Heart right ventricle (tissue), 16 donors: ENCODE measurements around the gene NHSL2. TPM values are rescaled to one million over a fixed set of nuclear protein-coding genes. Genes with fewer than 3 reads are reported as not detected.

Experiments used
- ATAC-seq, 8 donors: fragments of 200-7000 bp; cut with Tn5 transposase; one replicate each; pipeline ENCODE4 v1.9.1; 2020; ENCODE audit warnings: mild to moderate bottlenecking in 8 of 8, moderate library complexity in 8 of 8, moderate number of reproducible peaks in 1 of 8
- DNase-seq, 2 donors: peaks; one replicate each; pipeline ENCODE4 v3.0.0-alpha.2; 2020
- H3K27ac ChIP-seq, 10 donors: fragments of 200-600 bp; sonication (generic) in 2 of 10; one replicate each; pipeline versions ENCODE4 v1.5.0 to v1.8.0; 2020 to 2022; ENCODE audit warnings: mild to moderate bottlenecking in 3 of 10
- H3K27me3 ChIP-seq, 7 donors: fragments of 200-600 bp; one replicate each; pipeline ENCODE4 v1.8.0; 2021 to 2022; ENCODE audit warnings: mild to moderate bottlenecking in 2 of 7
- H3K36me3 ChIP-seq, 9 donors: fragments of 200-600 bp; sonication (generic) in 1 of 9; one replicate each; pipeline versions ENCODE4 v1.5.0 to v1.8.0; 2020 to 2022; ENCODE audit warnings: mild to moderate bottlenecking in 2 of 9
- H3K4me1 ChIP-seq, 9 donors: fragments of 200-600 bp; sonication (generic) in 1 of 9; one replicate each; pipeline versions ENCODE4 v1.5.0 to v1.8.0; 2020 to 2022; ENCODE audit warnings: mild to moderate bottlenecking in 4 of 9
- H3K4me3 ChIP-seq, 10 donors: fragments of 200-600 bp; sonication (generic) in 2 of 10; one replicate each; pipeline versions ENCODE4 v1.5.0 to v1.8.0; 2020 to 2022; ENCODE audit warnings: mild to moderate bottlenecking in 7 of 10, moderate library complexity in 2 of 10
- H3K9me3 ChIP-seq, 11 donors: fragments of 200-600 bp in 10 of 11; sonication (generic) in 2 of 11; one replicate each; pipeline versions ENCODE4 v1.5.0 to v1.8.0; 2013 to 2022; ENCODE audit warnings: mild to moderate bottlenecking in 2 of 11, control low read depth in 1 of 11, moderate library complexity in 1 of 11
- WGBS, 2 donors: extraction: QIAGEN DNeasy Blood & Tissue Kit; methylation state at CpG; one replicate each; pipeline ENCODE4 v1.1.7; 2013; ENCODE audit warnings: inconsistent platforms in 1 of 2; 5-methylcytosine and 5-hydroxymethylcytosine counted together
- intact Hi-C, 10 donors: fragments of 100-400 bp; cut with DNase I; formaldehyde crosslinking; loops; one replicate each; pipeline versions ENCODE4 v1.11.1 to v1.14.2; 2022
- polyA plus RNA-seq, 2 donors: library from polyadenylated mRNA; stranded (reverse); fragments of 200-250 nt; gene quantifications; one replicate each; pipeline ENCODE4 v1.2.3, GENCODE V29; 2013
- total RNA-seq, 10 donors: library from RNA; stranded (reverse); fragmentation: NEBNext Ultra II Directional in 3 of 10; extraction: Animal tissue kit (Norgen Biotek cat#: 25700) in 3 of 10; gene quantifications; one replicate each; pipeline versions ENCODE4 v1.2.1 to v1.2.4, GENCODE V29; 2021 to 2023
- TF ChIP-seq, protein P1 (sequence below), 9 donors: fragments of 200-600 bp; sonication (generic) in 2 of 9; IDR thresholded peaks; one replicate each; pipeline versions ENCODE4 v1.5.0 to v1.8.0; 2021 to 2022; ENCODE audit warnings: antibody characterized with exemption in 9 of 9, mild to moderate bottlenecking in 5 of 9, moderate library complexity in 1 of 9
- donor health status: Arrhythmogenic right ventricular cardiomyopathy.
- donor health status: ischemic (EF 13 %, LVEDD 7.1; RV severe dilation, severe dysfunction).
- donor health status: healthy with polysubstance abuse.
- donor health status: DM: no; HTN: yes; CAD: no.
- donor health status: DM: no; HTN: no; CAD: no.
- donor health status: ischemic (EF 25% LVEDD 6.9; RV normal size, moderate dysfunction).
- donor health status: ischemic (EF 25% LVEDD 5.7; RV mildly dilated, moderate dysfunction).
- donor health status: healthy.
- donor health status: DM: yes; HTN: yes; CAD: no.
- donor health status: Ischemic cardiomyopathy.
- donor health status: ischemic (EF 35%, LVEDD 5.7; RV mildly dilated, moderate dysfunction).
- donor health status: nonischemic (EF 11% LVEDD 7.7; RV severe dilation, severe dysfunction).
- donor health status: DM: yes; HTN: yes; CAD: no.
- donor health status: PGD.
- donor health status: ischemic (EF 29% LVEDD 5.4; RV normal size, mild dysfunction).
- donor health status: nonischemic (EF 23%, LVEDD 6.1; RV moderate dilation, normal function).

NHSL2 gene
- total and polyA plus RNA-seq, 12 donors, result 0.86 to 8.4 (median 6.2) TPM

DNA sequence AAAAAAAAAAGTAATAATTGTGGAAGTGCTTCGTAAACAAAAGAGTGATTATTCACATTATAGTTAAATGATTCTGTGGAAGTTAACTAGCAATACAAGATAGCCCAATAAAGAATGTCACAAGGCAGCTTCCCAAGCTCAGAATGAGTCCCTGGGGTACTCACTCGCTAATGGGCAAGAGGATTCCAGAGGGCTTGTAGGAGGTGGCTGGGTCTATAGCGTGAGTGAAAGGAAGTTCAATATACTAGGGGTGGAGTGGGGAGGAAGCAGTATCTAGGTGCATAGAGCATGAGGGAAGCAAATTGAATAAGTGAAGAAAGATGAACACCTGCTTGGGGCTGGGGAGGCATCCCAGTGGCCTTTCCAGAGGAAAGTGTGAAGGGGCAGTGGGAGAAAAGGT is 178.6 kb downstream of the NHSL2 start:
- no peaks in the 10 kb centered on the region for H3K36me3 ChIP-seq
- 72 to 76% methylated on average over 3 of the region's 3 CpGs for WGBS, 2 donors

DNA sequence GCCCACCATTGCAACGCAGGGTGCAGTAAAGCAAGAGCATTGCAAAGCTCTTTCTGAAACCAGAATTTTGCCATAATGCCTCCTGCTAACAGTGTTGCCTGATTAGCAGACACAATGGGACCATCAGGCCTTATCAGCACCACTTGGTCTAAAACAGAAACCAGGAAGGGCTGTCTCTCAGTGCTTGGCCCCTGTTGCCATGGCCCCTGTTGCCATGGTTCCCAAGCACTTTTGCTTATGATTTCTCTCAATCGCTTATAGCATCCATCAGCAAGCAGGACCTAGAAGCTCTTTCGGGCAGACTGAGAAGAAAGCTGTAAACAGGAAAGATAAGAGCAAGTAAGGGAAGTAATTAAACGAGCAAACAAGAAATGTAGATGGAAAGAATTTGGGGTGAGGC is 184.2 kb downstream of the NHSL2 start:
- WGBS, 2 donors, result 24 to 25% methylated on average over 4 of the region's 4 CpGs
- Histone ChIP-seq H3K9me3 (peaks cover 0 to 3% (median 0%) of the 10 kb centered on the region in 11 donors), H3K4me3 (no peak overlapping the region), H3K4me1 (peaks cover 0 to 33% (median 10%) of the 10 kb centered on the region in 9 donors), H3K27ac (peak overlapping the region in 3 of 10 donors; percentile 19 to 43 (median 40)), H3K36me3 (no peaks in the 10 kb centered on the region), H3K27me3 (peaks cover 0 to 58% (median 0%) of the 10 kb centered on the region in 7 donors)
- TF ChIP-seq, protein P1, sequence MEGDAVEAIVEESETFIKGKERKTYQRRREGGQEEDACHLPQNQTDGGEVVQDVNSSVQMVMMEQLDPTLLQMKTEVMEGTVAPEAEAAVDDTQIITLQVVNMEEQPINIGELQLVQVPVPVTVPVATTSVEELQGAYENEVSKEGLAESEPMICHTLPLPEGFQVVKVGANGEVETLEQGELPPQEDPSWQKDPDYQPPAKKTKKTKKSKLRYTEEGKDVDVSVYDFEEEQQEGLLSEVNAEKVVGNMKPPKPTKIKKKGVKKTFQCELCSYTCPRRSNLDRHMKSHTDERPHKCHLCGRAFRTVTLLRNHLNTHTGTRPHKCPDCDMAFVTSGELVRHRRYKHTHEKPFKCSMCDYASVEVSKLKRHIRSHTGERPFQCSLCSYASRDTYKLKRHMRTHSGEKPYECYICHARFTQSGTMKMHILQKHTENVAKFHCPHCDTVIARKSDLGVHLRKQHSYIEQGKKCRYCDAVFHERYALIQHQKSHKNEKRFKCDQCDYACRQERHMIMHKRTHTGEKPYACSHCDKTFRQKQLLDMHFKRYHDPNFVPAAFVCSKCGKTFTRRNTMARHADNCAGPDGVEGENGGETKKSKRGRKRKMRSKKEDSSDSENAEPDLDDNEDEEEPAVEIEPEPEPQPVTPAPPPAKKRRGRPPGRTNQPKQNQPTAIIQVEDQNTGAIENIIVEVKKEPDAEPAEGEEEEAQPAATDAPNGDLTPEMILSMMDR (IDR thresholded peaks at IDR 0.05), result no peak
- peak; percentile 40 to 72 for DNase-seq
- ATAC-seq, result peak; percentile 76 to 95 (median 80)
- intact Hi-C loops, result no loop called here

More for the DNA sequence above, 178.6 kb downstream of the NHSL2 start:
- Histone ChIP-seq H3K4me3 (no peak overlapping the region), H3K27me3 (peaks cover 0 to 46% (median 0%) of the 10 kb centered on the region in 7 donors), H3K9me3 (peaks cover 0 to 3% (median 0%) of the 10 kb centered on the region in 11 donors), H3K27ac (no peak overlapping the region), H3K4me1 (peaks cover 0 to 5% (median under 1%) of the 10 kb centered on the region in 9 donors)
- TF ChIP-seq, protein P1 (IDR thresholded peaks at IDR 0.05), result no peak
- DNase-seq (no peak), ATAC-seq (no peak)
- intact Hi-C loops, result no loop called here

GRCh38 chrX:72095370-72095769 is 184.7 kb downstream of the NHSL2 start:
- Histone ChIP-seq H3K4me3 (no peak overlapping the region), H3K27ac (peak overlapping the region in 4 of 10 donors; percentile 19 to 43 (median 36)), H3K4me1 (peaks cover 0 to 38% (median 10%) of the 10 kb centered on the region in 9 donors), H3K9me3 (no peaks in the 10 kb centered on the region), H3K36me3 (no peaks in the 10 kb centered on the region), H3K27me3 (peaks cover 0 to 59% (median 0%) of the 10 kb centered on the region in 7 donors)
- WGBS, 2 donors, result 34 to 57% methylated on average over 2 of the region's 2 CpGs
- ATAC-seq, result peak in 2 of 8 donors; percentile 44 to 55
- intact Hi-C loops, result no loop called here
- DNase-seq, result no peak
- TF ChIP-seq, protein P1 (IDR thresholded peaks at IDR 0.05), result no peak

- no peak for DNase-seq
- Histone ChIP-seq H3K4me1 (peaks cover 0 to 52% (median 10%) of the 10 kb centered on the region in 9 donors), H3K4me3 (no peak overlapping the region), H3K36me3 (no peaks in the 10 kb centered on the region), H3K9me3 (no peaks in the 10 kb centered on the region), H3K27me3 (peaks cover 0 to 69% (median 0%) of the 10 kb centered on the region in 7 donors), H3K27ac (peak overlapping the region in 1 of 10 donors; percentile 54)
- TF ChIP-seq, protein P1 (IDR thresholded peaks at IDR 0.05), result no peak
- 86% methylated on average over 3 of the region's 3 CpGs for WGBS, 2 donors
- intact Hi-C loops, result no loop called here
- no peak for ATAC-seq
Measured at GRCh38 chrX:72097098-72097497, 186.5 kb downstream of the NHSL2 start.
